OCI-LY1 (cell line): ENCODE measurements around the gene PRKCH.

Experiments used
- CTCF ChIP-seq: fragments of 200-600 bp; sonication (generic), shearing (Covaris generic); IDR thresholded peaks from 2 replicates; pipeline ENCODE4 v1.5.1; 2017; ENCODE audit warnings: mild to moderate bottlenecking, antibody characterized with exemption, low read length, moderate library complexity, mixed read lengths
- EZH2 ChIP-seq: fragments of 200-600 bp; sonication (generic), shearing (Covaris generic); IDR thresholded peaks from 2 replicates; pipeline ENCODE4 v1.8.0; 2017; ENCODE audit warnings: borderline replicate concordance, mixed run types, mild to moderate bottlenecking, antibody characterized with exemption, low read length, moderate library complexity, mixed read lengths

- TF ChIP-seq CTCF (no peak), EZH2 (no peak)
Observed at GRCh38 chr14:61380984-61381383, 59.6 kb downstream of the PRKCH start.
